NCI-H2029 (cell line): Measurements from ENCODE around the gene RANBP2.

Experiments
- DNase-seq: peaks from one replicate; lab custom pipeline; 2025; lab: John Stamatoyannopoulos, UW

The RANBP2 gene

GRCh38 chr2:108778857-108779256 lies 59.6 kb downstream of the RANBP2 start:
- no peak for DNase-seq

- DNase-seq = no peak
These were observed 66.7 kb downstream of the RANBP2 start for GRCh38 chr2:108786008-108786353.

- peak; percentile 75 for DNase-seq
These were observed 67.3 kb downstream of the RANBP2 start, which contains the start of gene CCDC138 for GRCh38 chr2:108786354-108787215. Gene CCDC138 (plus strand): TSS chr2:108786771. CDS start chr2:108786823, 52 bp downstream.

- DNase-seq = no peak
These were observed 67.9 kb downstream of the RANBP2 start for GRCh38 chr2:108787216-108787541.

GRCh38 chr2:108803045-108803736 lies 83.9 kb downstream of the RANBP2 start:
- DNase-seq = no peak

GRCh38 chr2:108805032-108805431 lies 85.8 kb downstream of the RANBP2 start:
- DNase-seq = no peak

GRCh38 chr2:108805782-108806181 lies 86.5 kb downstream of the RANBP2 start:
- no peak for DNase-seq

- DNase-seq = no peak
These were observed 87.3 kb downstream of the RANBP2 start for GRCh38 chr2:108806371-108807113.

GRCh38 chr2:108809936-108810335 lies 90.7 kb downstream of the RANBP2 start:
- DNase-seq = no peak

- no peak for DNase-seq
These were observed 92.0 kb downstream of the RANBP2 start for GRCh38 chr2:108810993-108811957.

GRCh38 chr2:108813732-108814131 lies 94.5 kb downstream of the RANBP2 start:
- no peak for DNase-seq

GRCh38 chr2:108820482-108820881 lies 101.2 kb downstream of the RANBP2 start:
- DNase-seq = no peak

- no peak for DNase-seq
These were observed 104.0 kb downstream of the RANBP2 start for GRCh38 chr2:108823286-108823685.

GRCh38 chr2:108824316-108825070 lies 105.2 kb downstream of the RANBP2 start:
- DNase-seq = no peak

- DNase-seq = no peak
These were observed 106.0 kb downstream of the RANBP2 start for GRCh38 chr2:108825254-108825653.

GRCh38 chr2:108825736-108826135 lies 106.5 kb downstream of the RANBP2 start:
- DNase-seq = no peak

GRCh38 chr2:108829578-108830310 lies 110.5 kb downstream of the RANBP2 start:
- no peak for DNase-seq

GRCh38 chr2:108833219-108833618 lies 113.9 kb downstream of the RANBP2 start:
- no peak for DNase-seq

GRCh38 chr2:108834620-108835019 lies 115.3 kb downstream of the RANBP2 start:
- DNase-seq = no peak

- DNase-seq = no peak
These were observed 115.8 kb downstream of the RANBP2 start for GRCh38 chr2:108835040-108835439.
